Neural cell (in vitro differentiated cells): Measurements from ENCODE around the gene SUCLG2.

Source experiments
- EP300 ChIP-seq: fragments of 450-650 bp; conservative IDR thresholded peaks from 2 replicates; pipeline ENCODE4 v1.6.1; 2014; ENCODE audit warnings: antibody characterized with exemption, mild to moderate bottlenecking, moderate library complexity; ENCODE audit not compliant: poor library complexity, severe bottlenecking
- EZH2 ChIP-seq: fragments of 200-600, 300-800 bp; shearing (Covaris generic), sonication (generic); IDR thresholded peaks from 2 replicates; pipeline ENCODE4 v1.6.1; 2014; ENCODE audit warnings: antibody characterized with exemption, low read length, borderline replicate concordance, mild to moderate bottlenecking; ENCODE audit not compliant: insufficient read depth, poor library complexity, severe bottlenecking
- POLR2AphosphoS5 ChIP-seq: IDR thresholded peaks from 2 replicates; pipeline ENCODE4 v1.6.1; 2012
- RAD21 ChIP-seq: fragments of 450-650 bp; conservative IDR thresholded peaks from 2 replicates; pipeline ENCODE4 v1.6.1; 2014; ENCODE audit warnings: antibody characterized with exemption, mild to moderate bottlenecking, moderate library complexity
- TF ChIP-seq, protein P1 (sequence below): fragments of 450-650 bp; IDR thresholded peaks from 2 replicates; pipeline ENCODE4 v1.5.1; 2014; ENCODE audit warnings: antibody characterized with exemption, mild to moderate bottlenecking, moderate library complexity; ENCODE audit not compliant: poor library complexity, severe bottlenecking

GRCh38 chr3:67468511-67468910 lies 185.9 kb downstream of the SUCLG2 start:
- TF ChIP-seq, protein P1, sequence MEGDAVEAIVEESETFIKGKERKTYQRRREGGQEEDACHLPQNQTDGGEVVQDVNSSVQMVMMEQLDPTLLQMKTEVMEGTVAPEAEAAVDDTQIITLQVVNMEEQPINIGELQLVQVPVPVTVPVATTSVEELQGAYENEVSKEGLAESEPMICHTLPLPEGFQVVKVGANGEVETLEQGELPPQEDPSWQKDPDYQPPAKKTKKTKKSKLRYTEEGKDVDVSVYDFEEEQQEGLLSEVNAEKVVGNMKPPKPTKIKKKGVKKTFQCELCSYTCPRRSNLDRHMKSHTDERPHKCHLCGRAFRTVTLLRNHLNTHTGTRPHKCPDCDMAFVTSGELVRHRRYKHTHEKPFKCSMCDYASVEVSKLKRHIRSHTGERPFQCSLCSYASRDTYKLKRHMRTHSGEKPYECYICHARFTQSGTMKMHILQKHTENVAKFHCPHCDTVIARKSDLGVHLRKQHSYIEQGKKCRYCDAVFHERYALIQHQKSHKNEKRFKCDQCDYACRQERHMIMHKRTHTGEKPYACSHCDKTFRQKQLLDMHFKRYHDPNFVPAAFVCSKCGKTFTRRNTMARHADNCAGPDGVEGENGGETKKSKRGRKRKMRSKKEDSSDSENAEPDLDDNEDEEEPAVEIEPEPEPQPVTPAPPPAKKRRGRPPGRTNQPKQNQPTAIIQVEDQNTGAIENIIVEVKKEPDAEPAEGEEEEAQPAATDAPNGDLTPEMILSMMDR = no peak
- TF ChIP-seq EP300 = no peak
- no peak for TF ChIP-seq POLR2AphosphoS5
- TF ChIP-seq EZH2 = no peak
- no peak for TF ChIP-seq RAD21
